Right lobe of liver (tissue), 6 donors: ENCODE data around the gene HERPUD2. TPM values are rescaled to one million over a fixed set of nuclear protein-coding genes. Genes with fewer than 3 reads are reported as not detected.

Experiments used
- ATAC-seq, 4 donors: fragments of 200-7000 bp; cut with Tn5 transposase; one replicate each; pipeline ENCODE4 v1.9.1; 2020; ENCODE audit warnings: mild to moderate bottlenecking in 4 of 4, moderate library complexity in 4 of 4
- DNase-seq, 3 donors: peaks; one replicate each; pipeline ENCODE4 v3.0.0-alpha.2; 2020
- H3K27ac ChIP-seq, 3 donors: fragments of 200-600 bp; one replicate each; pipeline ENCODE4 v1.8.0; 2022
- H3K27me3 ChIP-seq, 2 donors: fragments of 200-600 bp; one replicate each; pipeline ENCODE4 v1.8.0; 2022
- H3K36me3 ChIP-seq, 4 donors: fragments of 200-600 bp; sonication (generic) in 1 of 4; one replicate each; pipeline versions ENCODE4 v1.5.1 to v1.8.0; 2017 to 2022; ENCODE audit warnings: control low read depth in 1 of 4
- H3K4me1 ChIP-seq, 4 donors: fragments of 200-600 bp; sonication (generic) in 1 of 4; one replicate each; pipeline versions ENCODE4 v1.5.1 to v1.8.0; 2017 to 2022; ENCODE audit warnings: control low read depth in 1 of 4
- H3K4me3 ChIP-seq, 3 donors: fragments of 200-600 bp; one replicate each; pipeline ENCODE4 v1.8.0; 2022
- H3K9me3 ChIP-seq, 4 donors: fragments of 200-600 bp; sonication (generic) in 1 of 4; one replicate each; pipeline versions ENCODE4 v1.5.1 to v1.8.0; 2017 to 2022; ENCODE audit warnings: control low read depth in 1 of 4
- CTCF ChIP-seq, 4 donors: fragments of 200-600 bp in 3 of 4; fragments of 450-650 bp in 1 of 4; IDR thresholded peaks; one replicate each; pipeline versions ENCODE4 v1.5.1 to v1.8.0; 2016 to 2022; ENCODE audit warnings: antibody characterized with exemption in 4 of 4, mild to moderate bottlenecking in 2 of 4
- POLR2A ChIP-seq: fragments of 450-650 bp; IDR thresholded peaks from one replicate; pipeline ENCODE4 v1.6.1; 2017; ENCODE audit warnings: antibody characterized with exemption, mild to moderate bottlenecking
- WGBS: methylation state at CpG from one replicate; pipeline ENCODE4 v1.1.6; 2018; ENCODE audit warnings: low coverage, low lambda C conversion rate; ENCODE audit not compliant: insufficient coverage; ENCODE audit errors: missing lambda C conversion rate; 5-methylcytosine and 5-hydroxymethylcytosine counted together
- intact Hi-C, 2 donors: fragments of 100-400 bp; cut with DNase I; formaldehyde crosslinking; loops; one replicate each; pipeline versions ENCODE4 v1.11.2 to v1.14.1; 2022
- total RNA-seq, 6 experiments: library from RNA; depleted of rRNA in 2 of 6; stranded (reverse); fragments of >200 nt in 2 of 6; fragmentation: NEBNext Ultra II Directional in 3 of 6; extraction: Animal tissue kit (Norgen Biotek cat#: 25700) in 3 of 6; gene quantifications; one replicate each; pipeline versions ENCODE4 v1.1.0 to v1.2.4, GENCODE V29; 2016 to 2023
- donor health status: DM: no; HTN: yes; CAD: no.
- donor health status: DM: no; HTN: no; CAD: no.
- donor health status: DM: no; HTN: no; CAD: no.
- donor health status: DM: no; HTN: yes; CAD: no.
- donor health status: DM: no; HTN: yes; CAD: no.

Gene HERPUD2
- total RNA-seq, 6 experiments from 2014 or later = 15.4 to 26.7 (median 20.6) TPM

GRCh38 chr7:35646289-35647023 is 48.5 kb downstream of the HERPUD2 start:
- TF ChIP-seq CTCF (IDR thresholded peaks at IDR 0.05) = no peak
- no peak for TF ChIP-seq POLR2A
- Histone ChIP-seq H3K27ac (peak overlapping the region; percentile 75 to 84 (median 81)), H3K27me3 (no peaks in the 10 kb centered on the region), H3K4me1 (peaks cover 0 to 29% (median 13%) of the 10 kb centered on the region in 4 donors), H3K36me3 (no peaks in the 10 kb centered on the region), H3K9me3 (no peaks in the 10 kb centered on the region), H3K4me3 (peak overlapping the region in 1 of 3 donors; percentile 24)
- 28% methylated on average over 3 of the region's 3 CpGs for WGBS
- ATAC-seq = peak in 3 of 4 donors; percentile 22 to 25 (median 24)
- no peak for DNase-seq
- intact Hi-C loops = no loop called here

- no peak for ATAC-seq
- 83% methylated on average over 4 of the region's 4 CpGs for WGBS
- Histone ChIP-seq H3K27ac (no peak overlapping the region), H3K36me3 (no peaks in the 10 kb centered on the region), H3K27me3 (no peaks in the 10 kb centered on the region), H3K4me3 (no peak overlapping the region), H3K4me1 (peaks cover 0 to 29% (median 13%) of the 10 kb centered on the region in 4 donors), H3K9me3 (no peaks in the 10 kb centered on the region)
- TF ChIP-seq POLR2A = no peak
- no peak for TF ChIP-seq CTCF (IDR thresholded peaks at IDR 0.05)
- intact Hi-C loops = no loop called here
- DNase-seq = no peak
Measured at GRCh38 chr7:35645691-35646090, 49.2 kb downstream of the HERPUD2 start.

GRCh38 chr7:35630024-35630972 is 64.6 kb downstream of the HERPUD2 start:
- WGBS = 53% methylated on average over 2 of the region's 3 CpGs

More at GRCh38 chr7:35630024-35630972, 64.6 kb downstream of the HERPUD2 start:
- Histone ChIP-seq H3K36me3 (peaks cover 0 to 30% (median 8%) of the 10 kb centered on the region in 4 donors), H3K9me3 (no peaks in the 10 kb centered on the region), H3K4me3 (no peak overlapping the region), H3K27ac (no peak overlapping the region), H3K4me1 (no peaks in the 10 kb centered on the region), H3K27me3 (no peaks in the 10 kb centered on the region)
- no peak for DNase-seq
- no peak for ATAC-seq
- TF ChIP-seq CTCF (IDR thresholded peaks at IDR 0.05) = no peak
- TF ChIP-seq POLR2A = no peak
- intact Hi-C loops = no loop called here
